ENCODE data around the gene CEP250.
A peak's percentile ranks its signal among the peaks of the same experiment; 100 is the strongest.

CEP250 gene

GRCh38 chr20:35525639-35526038 is 70.2 kb downstream of the CEP250 start:
- ChIA-PET POLR2A (interaction anchor here (1.2 kb wide), 1 partner anchor 10 kb away, joined by 3 read pairs; no protein-coding TSS in a partner anchor), CTCF (interaction anchor here (1.6 kb wide), 1 partner anchor 9 kb away, joined by 5 read pairs; no protein-coding TSS in a partner anchor)
- no peak overlapping the region for H3K4me3 ChIP-seq (ENCODE audit: low read depth, low read length)
- no peak for TF ChIP-seq CTCF (IDR thresholded peaks at IDR 0.05; ENCODE audit: insufficient read depth, low read length, missing control alignments)
- DNase-seq (ENCODE audit: low read depth, low spot score), result no peak

DNA sequence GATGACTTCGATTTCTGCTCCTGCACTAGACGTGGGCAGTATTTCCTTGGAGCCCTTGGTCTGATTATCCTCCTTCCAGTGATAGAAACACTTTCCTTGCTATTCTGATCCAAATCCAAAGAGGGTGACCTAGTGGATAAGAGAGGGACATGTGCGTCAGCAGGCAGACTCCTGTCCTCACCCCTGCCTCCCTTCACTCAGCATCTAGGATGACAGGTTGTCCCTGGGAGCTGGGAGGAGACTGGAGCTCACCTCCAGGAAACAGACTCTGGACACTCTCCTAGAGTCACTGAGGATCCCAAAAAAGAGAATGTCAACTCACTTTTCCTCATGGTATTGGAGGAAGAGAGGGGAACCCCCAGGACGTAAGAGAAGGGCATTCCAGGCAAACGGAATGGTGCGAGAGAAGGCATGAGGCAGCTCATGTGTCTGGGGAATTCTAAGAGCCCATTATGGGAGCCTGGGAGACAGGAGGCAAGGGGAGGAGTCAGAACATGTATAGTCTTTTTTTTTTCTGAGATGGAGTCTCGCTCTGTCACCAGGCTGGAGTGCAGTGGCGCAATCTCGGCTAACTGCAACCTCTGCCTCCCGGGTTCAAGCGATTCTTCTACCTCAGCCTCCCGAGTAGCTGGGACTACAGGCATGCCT is 71.8 kb downstream of the CEP250 start:
- TF ChIP-seq CTCF (IDR thresholded peaks at IDR 0.05; ENCODE audit: insufficient read depth, low read length, missing control alignments), result no peak
- ChIA-PET POLR2A (no interaction called here), CTCF (interaction anchor here (0.6 to 1.6 kb wide), 2 partner anchors 10 to 88 kb away, joined by 3 to 5 read pairs; partner anchors contain the start of gene SPAG4)
- no peak overlapping the region for H3K4me3 ChIP-seq (ENCODE audit: low read depth, low read length)
- DNase-seq (ENCODE audit: low read depth, low spot score), result no peak

GRCh38 chr20:35529552-35529951 is 74.2 kb downstream of the CEP250 start, which contains the start of gene C20orf173:
TSS of gene C20orf173 (minus strand) at chr20:35529652. CDS start at chr20:35529373, 279 bp downstream.
- H3K4me3 ChIP-seq (ENCODE audit: low read depth, low read length), result no peak within 1 kb of the TSS
- no peak for DNase-seq (ENCODE audit: low read depth, low spot score)
- ChIA-PET POLR2A (no interaction called here), CTCF (no interaction called here)
- TF ChIP-seq CTCF (IDR thresholded peaks at IDR 0.05; ENCODE audit: insufficient read depth, low read length, missing control alignments), result no peak

DNA sequence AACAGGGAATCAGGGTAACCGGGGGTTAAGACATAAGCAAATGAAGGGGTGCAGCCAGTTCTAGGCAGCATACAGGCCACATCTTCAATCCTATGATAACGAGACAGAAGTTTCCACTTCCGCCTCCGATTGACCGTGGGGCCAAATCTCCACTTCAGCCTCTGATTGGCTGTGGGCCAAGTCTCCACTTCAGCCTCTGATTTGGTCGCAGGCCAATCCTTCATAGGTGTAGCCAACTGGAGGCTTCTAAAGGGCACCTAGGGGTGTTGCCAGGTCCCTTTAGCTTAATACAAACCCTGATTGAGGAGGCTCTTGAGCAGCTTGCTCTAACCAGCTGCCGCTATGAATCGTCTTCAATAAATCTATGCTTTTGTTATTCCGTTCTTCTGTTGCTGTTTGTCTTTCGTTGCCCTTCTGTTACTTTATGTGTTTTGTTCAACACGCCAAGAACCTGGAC is 84.4 kb downstream of the CEP250 start:
- H3K4me3 ChIP-seq (ENCODE audit: low read depth, low read length), result no peak overlapping the region
- POLR2A ChIA-PET, result no interaction called here
- no peak for TF ChIP-seq CTCF (IDR thresholded peaks at IDR 0.05; ENCODE audit: insufficient read depth, low read length, missing control alignments)
- CTCF ChIA-PET, result no interaction called here
- DNase-seq (ENCODE audit: low read depth, low spot score), result no peak

DNA sequence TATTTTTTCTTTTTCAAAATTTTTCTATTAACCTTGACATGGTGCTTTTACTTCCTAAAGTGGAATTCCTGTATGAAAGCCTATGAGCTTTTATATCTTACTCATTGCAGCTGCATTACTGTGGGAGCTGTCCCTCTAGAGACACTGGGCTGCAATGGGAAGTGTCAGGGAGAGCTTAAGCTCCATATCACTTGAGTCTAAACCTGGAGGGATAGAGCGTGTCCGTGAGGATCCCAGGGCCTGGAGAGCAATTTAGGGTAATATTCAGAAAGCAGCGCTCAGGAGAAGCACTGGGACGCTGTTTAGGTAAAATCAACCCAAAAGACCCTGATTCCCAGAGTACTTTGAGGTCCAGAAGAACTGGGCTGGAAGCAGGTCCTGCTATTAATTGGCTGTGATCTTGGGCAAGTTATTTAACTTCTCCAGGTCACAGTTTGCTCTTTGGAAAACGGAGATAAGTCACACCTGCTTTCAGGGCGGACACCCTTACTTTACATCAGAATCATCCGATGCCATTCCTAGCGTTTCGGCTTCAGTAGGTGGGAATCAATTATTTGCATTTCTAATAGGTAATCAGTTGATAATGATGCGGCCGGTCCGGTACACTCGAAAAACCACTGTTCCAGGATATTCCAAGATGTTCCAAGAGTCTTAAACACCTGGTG is 85.9 kb downstream of the CEP250 start:
- CTCF ChIA-PET, result interaction anchor here (0.6 to 0.9 kb wide), 2 partner anchors 660 to 1188 kb away, joined by 3 to 4 read pairs; no protein-coding TSS in a partner anchor
- H3K4me3 ChIP-seq (ENCODE audit: low read depth, low read length), result peak overlapping the region; percentile 84
- POLR2A ChIA-PET, result no interaction called here
- no peak for TF ChIP-seq CTCF (IDR thresholded peaks at IDR 0.05; ENCODE audit: insufficient read depth, low read length, missing control alignments)
- DNase-seq (ENCODE audit: low read depth, low spot score), result no peak

Data from AG04449 (cell line).